Fibroblast of lung (primary cell): Measurements from ENCODE around the gene UIMC1. TPM values are rescaled to one million over a fixed set of nuclear protein-coding genes. Genes with fewer than 3 reads are reported as not detected.

ENCODE experiments used
- DNase-seq, 2 donors: peaks; one replicate each; pipeline versions ENCODE4 v3.0.0 to v3.0.0-alpha.2; 2010; ENCODE audit warnings: low read depth in 2 of 2
- H2AFZ ChIP-seq: 2 replicates; pipeline ENCODE4 v1.5.1; 2012; ENCODE audit warnings: low read length, control low read depth, inconsistent platforms
- H3K27ac ChIP-seq: 2 replicates; pipeline ENCODE4 v1.5.1; 2011; ENCODE audit warnings: low read length, control low read depth; ENCODE audit not compliant: insufficient read depth
- H3K27me3 ChIP-seq: 2 replicates; pipeline ENCODE4 v1.5.1; 2011; ENCODE audit warnings: mild to moderate bottlenecking, low read length; ENCODE audit not compliant: control insufficient read depth, insufficient read depth
- H3K36me3 ChIP-seq: 2 replicates; pipeline ENCODE4 v1.5.1; 2011; ENCODE audit warnings: low read length; ENCODE audit not compliant: control insufficient read depth, insufficient read depth
- H3K4me1 ChIP-seq: 2 replicates; pipeline ENCODE4 v1.5.1; 2011; ENCODE audit warnings: low read length; ENCODE audit not compliant: control insufficient read depth, insufficient read depth; ENCODE audit errors: extremely low read depth
- H3K4me2 ChIP-seq: 2 replicates; pipeline ENCODE4 v1.5.1; 2011; ENCODE audit warnings: low read length, control low read depth; ENCODE audit not compliant: insufficient read depth; ENCODE audit errors: extremely low read depth
- H3K4me3 ChIP-seq, 4 experiments: fragments of 200-600 bp in 1 of 4; sonication (generic) in 1 of 4; replicated peaks in 1 of 4; 2 replicates each; pipeline ENCODE4 v1.5.1; 2011 to 2016; ENCODE audit warnings: low read length in 4 of 4, low read depth in 3 of 4, mild to moderate bottlenecking in 3 of 4, control low read depth in 2 of 4, inconsistent platforms in 1 of 4, mixed read lengths in 1 of 4; ENCODE audit not compliant: insufficient read depth in 1 of 4; ENCODE audit errors: control extremely low read depth in 1 of 4
- H3K79me2 ChIP-seq: 2 replicates; pipeline ENCODE4 v1.5.1; 2012; ENCODE audit warnings: mild to moderate bottlenecking, low read length, inconsistent platforms; ENCODE audit not compliant: control insufficient read depth, insufficient read depth
- H3K9ac ChIP-seq: 2 replicates; pipeline ENCODE4 v1.5.1; 2011; ENCODE audit warnings: mild to moderate bottlenecking, low read length, control low read depth; ENCODE audit not compliant: insufficient read depth
- H3K9me3 ChIP-seq: 2 replicates; pipeline ENCODE4 v1.5.1; 2012; ENCODE audit warnings: low read depth, low read length; ENCODE audit not compliant: control insufficient read depth, insufficient read depth
- H4K20me1 ChIP-seq: 2 replicates; pipeline ENCODE4 v1.5.1; 2011; ENCODE audit warnings: low read length; ENCODE audit not compliant: control insufficient read depth, insufficient read depth; ENCODE audit errors: extremely low read depth
- EZH2 ChIP-seq: IDR thresholded peaks from 2 replicates; pipeline ENCODE4 v1.5.1; 2012; ENCODE audit warnings: low read length, control low read depth, mild to moderate bottlenecking; ENCODE audit errors: missing control alignments
- polyA plus RNA-seq, 2 donors: library from polyadenylated mRNA; depleted of rRNA in 1 of 2; stranded (reverse) in 1 of 2; unstranded in 1 of 2; fragments of >200 nt; gene quantifications; 2 replicates each; pipeline ENCODE4 v1.2.1, GENCODE V29; 2011 to 2012; ENCODE audit warnings: missing spikeins in 1 of 2
- total RNA-seq: library from RNA; depleted of rRNA; stranded (reverse); fragments of >200 nt; gene quantifications from 2 replicates; pipeline ENCODE4 v1.2.1, GENCODE V29; 2014
- TF ChIP-seq, protein P1 (sequence below), 2 donors: IDR thresholded peaks in 1 of 2; conservative IDR thresholded peaks in 1 of 2; 1 replicate in 1 of 2; 2 replicates in 1 of 2; pipeline ENCODE4 v1.5.1; 2011 to 2012; ENCODE audit warnings: low read length in 2 of 2, control low read depth in 1 of 2, inconsistent platforms in 1 of 2, low read depth in 1 of 2, mild to moderate bottlenecking in 1 of 2

UIMC1 gene
- total and polyA plus RNA-seq, 2 donors (not counting 1 experiment from before 2014, with no cell fraction given), result 19.4 to 36.7 TPM

DNA sequence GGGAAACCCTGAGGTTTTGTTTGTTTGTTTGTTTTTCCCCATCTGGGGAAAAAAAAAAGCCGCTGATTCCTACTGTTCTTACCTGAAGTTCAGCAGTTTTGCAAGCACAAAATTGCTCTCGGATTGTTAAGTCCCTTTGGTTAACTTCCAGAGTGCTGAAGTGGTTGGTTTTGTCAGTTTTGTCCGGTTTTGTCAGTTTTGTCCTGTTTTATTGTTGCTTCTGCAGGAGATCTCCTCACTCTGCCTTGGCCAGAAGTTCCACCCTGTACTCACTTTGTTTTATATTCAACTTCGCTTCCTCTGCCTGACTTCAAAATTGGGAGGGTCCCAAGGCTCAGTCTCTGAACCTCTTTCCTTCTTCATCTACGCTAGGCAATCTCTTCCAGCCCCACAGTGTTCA lies 30.3 kb upstream of the UIMC1 start:
- H3K79me2 ChIP-seq, result no peaks in the 10 kb centered on the region
- TF ChIP-seq, protein P1, sequence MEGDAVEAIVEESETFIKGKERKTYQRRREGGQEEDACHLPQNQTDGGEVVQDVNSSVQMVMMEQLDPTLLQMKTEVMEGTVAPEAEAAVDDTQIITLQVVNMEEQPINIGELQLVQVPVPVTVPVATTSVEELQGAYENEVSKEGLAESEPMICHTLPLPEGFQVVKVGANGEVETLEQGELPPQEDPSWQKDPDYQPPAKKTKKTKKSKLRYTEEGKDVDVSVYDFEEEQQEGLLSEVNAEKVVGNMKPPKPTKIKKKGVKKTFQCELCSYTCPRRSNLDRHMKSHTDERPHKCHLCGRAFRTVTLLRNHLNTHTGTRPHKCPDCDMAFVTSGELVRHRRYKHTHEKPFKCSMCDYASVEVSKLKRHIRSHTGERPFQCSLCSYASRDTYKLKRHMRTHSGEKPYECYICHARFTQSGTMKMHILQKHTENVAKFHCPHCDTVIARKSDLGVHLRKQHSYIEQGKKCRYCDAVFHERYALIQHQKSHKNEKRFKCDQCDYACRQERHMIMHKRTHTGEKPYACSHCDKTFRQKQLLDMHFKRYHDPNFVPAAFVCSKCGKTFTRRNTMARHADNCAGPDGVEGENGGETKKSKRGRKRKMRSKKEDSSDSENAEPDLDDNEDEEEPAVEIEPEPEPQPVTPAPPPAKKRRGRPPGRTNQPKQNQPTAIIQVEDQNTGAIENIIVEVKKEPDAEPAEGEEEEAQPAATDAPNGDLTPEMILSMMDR (conservative IDR thresholded peaks at IDR 0.05 in 1 of 2, IDR thresholded peaks at IDR 0.05 in 1 of 2; ENCODE audit: low read depth in 1 of 2, low read length in 2 of 2), result no peak
- no peak for TF ChIP-seq EZH2
- H3K36me3 ChIP-seq, result no peaks in the 10 kb centered on the region
- H3K9me3 ChIP-seq, result no peaks in the 10 kb centered on the region
- no peak for DNase-seq
- H4K20me1 ChIP-seq, result no peaks in the 10 kb centered on the region
- H2AFZ ChIP-seq, result no peak overlapping the region
- no peaks in the 10 kb centered on the region for H3K27me3 ChIP-seq
- H3K4me3 ChIP-seq, result no peak overlapping the region
- H3K27ac ChIP-seq, result no peak overlapping the region
- no peaks in the 10 kb centered on the region for H3K4me1 ChIP-seq
- no peak overlapping the region for H3K9ac ChIP-seq
- no peak overlapping the region for H3K4me2 ChIP-seq

DNA sequence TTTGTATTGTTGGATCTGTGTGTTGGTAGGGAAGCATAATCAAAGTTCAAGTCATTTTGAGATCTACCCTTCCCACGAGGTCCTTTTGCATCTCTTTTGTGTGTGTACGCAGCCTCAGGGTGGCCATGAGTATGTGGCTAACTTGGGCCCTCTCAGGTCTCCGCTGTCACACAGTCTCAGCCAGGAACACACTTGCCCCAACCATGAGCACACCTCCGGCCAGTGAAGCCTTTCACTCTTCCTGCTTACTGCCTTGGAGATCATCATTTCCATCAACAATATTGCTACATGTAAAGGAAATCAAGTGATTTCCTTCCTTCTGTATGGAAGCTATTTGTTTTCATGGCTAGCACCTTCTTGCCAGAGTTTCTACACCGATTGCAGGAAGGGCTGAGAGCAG lies 29.9 kb upstream of the UIMC1 start:
- H3K79me2 ChIP-seq, result no peaks in the 10 kb centered on the region

DNA sequence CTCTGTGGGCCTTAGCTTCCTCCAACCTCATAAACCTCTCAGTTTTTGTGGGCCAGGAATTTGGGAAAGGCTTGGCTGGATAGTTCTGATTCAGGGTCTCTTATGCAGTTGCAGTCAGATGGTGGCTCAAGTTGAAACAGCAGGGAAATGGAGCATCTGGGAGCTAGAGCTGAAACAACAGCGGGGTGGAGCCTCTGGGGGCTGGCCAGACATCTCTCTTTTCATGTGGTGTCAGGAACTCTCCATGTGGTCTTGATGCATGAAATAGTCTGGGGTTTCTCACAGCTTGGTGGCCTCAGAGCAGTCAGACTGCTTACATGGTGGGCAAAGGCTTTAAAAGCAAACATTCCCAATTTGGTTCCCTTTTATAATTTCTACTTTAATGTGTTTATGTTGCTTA lies 29.4 kb upstream of the UIMC1 start:
- no peaks in the 10 kb centered on the region for H3K79me2 ChIP-seq

More for the DNA sequence above, 29.9 kb upstream of the UIMC1 start:
- Histone ChIP-seq H3K4me2 (no peak overlapping the region), H3K9ac (no peak overlapping the region), H3K36me3 (no peaks in the 10 kb centered on the region), H3K9me3 (no peaks in the 10 kb centered on the region), H3K4me1 (no peaks in the 10 kb centered on the region), H3K27me3 (no peaks in the 10 kb centered on the region), H3K27ac (no peak overlapping the region), H3K4me3 (no peak overlapping the region), H4K20me1 (no peaks in the 10 kb centered on the region), H2AFZ (no peak overlapping the region)
- DNase-seq, result no peak
- no peak for TF ChIP-seq EZH2
- TF ChIP-seq, protein P1 (conservative IDR thresholded peaks at IDR 0.05 in 1 of 2, IDR thresholded peaks at IDR 0.05 in 1 of 2; ENCODE audit: low read depth in 1 of 2, low read length in 2 of 2), result no peak

More for the DNA sequence above, 29.4 kb upstream of the UIMC1 start:
- H3K27me3 ChIP-seq, result no peaks in the 10 kb centered on the region
- H3K36me3 ChIP-seq, result no peaks in the 10 kb centered on the region
- TF ChIP-seq, protein P1 (conservative IDR thresholded peaks at IDR 0.05 in 1 of 2, IDR thresholded peaks at IDR 0.05 in 1 of 2; ENCODE audit: low read depth in 1 of 2, low read length in 2 of 2), result no peak
- no peak for TF ChIP-seq EZH2
- no peak overlapping the region for H2AFZ ChIP-seq
- DNase-seq, result peak in 1 of 2 donors; percentile 31
- H3K27ac ChIP-seq, result no peak overlapping the region
- no peaks in the 10 kb centered on the region for H4K20me1 ChIP-seq
- no peaks in the 10 kb centered on the region for H3K4me1 ChIP-seq
- H3K9ac ChIP-seq, result no peak overlapping the region
- no peaks in the 10 kb centered on the region for H3K9me3 ChIP-seq
- no peak overlapping the region for H3K4me3 ChIP-seq
- no peak overlapping the region for H3K4me2 ChIP-seq
